NAMALWA (cell line): ENCODE results near the gene NR4A1.

Source experiments
- DNase-seq: peaks from one replicate; pipeline ENCODE4 v3.0.0-alpha.2; 2015; ENCODE audit warnings: low spot score

The NR4A1 gene

DNA sequence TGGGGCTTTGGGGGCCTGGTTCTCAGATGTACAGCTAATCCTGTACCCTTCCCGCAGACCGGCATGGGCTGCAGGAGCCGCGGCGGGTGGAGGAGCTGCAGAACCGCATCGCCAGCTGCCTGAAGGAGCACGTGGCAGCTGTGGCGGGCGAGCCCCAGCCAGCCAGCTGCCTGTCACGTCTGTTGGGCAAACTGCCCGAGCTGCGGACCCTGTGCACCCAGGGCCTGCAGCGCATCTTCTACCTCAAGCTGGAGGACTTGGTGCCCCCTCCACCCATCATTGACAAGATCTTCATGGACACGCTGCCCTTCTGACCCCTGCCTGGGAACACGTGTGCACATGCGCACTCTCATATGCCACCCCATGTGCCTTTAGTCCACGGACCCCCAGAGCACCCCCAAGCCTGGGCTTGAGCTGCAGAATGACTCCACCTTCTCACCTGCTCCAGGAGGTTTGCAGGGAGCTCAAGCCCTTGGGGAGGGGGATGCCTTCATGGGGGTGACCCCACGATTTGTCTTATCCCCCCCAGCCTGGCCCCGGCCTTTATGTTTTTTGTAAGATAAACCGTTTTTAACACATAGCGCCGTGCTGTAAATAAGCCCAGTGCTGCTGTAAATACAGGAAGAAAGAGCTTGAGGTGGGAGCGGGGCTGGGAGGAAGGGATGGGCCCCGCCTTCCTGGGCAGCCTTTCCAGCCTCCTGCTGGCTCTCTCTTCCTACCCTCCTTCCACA lies 7.6 kb downstream of the NR4A1 start:
- peak; percentile 86 for DNase-seq

DNA sequence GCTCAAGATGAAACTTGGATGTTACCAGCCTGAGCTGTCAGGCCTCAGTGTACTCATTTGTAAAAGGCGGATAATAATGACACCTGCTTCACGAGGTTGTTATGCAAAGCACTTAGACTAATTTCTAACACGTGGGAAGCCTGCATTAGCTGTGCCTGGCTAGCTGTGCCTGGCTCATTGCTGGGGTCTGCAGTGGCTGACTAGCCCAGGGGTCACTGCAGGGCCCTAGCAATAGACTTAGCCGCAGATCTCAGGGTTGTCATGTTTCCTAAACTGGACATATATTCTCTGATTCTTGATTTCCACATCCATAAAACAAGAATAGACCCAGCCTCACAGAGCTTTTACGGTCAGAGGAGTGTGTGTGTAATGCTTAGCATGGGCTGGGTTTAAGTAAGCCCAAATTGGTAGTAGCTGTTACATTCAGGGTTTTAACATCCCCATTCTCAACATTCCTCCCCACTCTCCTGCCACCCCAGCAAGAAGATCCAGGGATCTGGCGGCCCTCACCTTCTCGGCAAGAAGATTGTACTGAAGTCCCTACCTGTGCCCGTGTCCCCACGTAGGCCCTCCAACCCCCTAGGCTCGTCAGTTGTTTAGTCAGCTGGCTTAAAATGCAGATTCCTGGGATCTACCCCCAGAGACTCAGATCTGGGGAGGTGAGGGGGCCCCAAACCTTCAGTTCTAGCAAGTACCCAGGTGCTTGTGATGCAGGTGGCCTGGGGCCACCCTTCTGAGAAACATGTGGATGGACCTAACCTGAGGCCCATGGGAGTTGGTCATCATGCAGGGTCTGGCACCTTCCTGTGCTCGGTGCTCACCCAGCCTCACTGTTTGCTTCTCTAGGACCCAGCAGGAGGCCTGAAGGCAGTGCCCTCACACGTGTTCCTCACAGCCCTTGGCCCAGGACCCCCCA lies 8.6 kb downstream of the NR4A1 start:
- DNase-seq, result peak; percentile 78

DNA sequence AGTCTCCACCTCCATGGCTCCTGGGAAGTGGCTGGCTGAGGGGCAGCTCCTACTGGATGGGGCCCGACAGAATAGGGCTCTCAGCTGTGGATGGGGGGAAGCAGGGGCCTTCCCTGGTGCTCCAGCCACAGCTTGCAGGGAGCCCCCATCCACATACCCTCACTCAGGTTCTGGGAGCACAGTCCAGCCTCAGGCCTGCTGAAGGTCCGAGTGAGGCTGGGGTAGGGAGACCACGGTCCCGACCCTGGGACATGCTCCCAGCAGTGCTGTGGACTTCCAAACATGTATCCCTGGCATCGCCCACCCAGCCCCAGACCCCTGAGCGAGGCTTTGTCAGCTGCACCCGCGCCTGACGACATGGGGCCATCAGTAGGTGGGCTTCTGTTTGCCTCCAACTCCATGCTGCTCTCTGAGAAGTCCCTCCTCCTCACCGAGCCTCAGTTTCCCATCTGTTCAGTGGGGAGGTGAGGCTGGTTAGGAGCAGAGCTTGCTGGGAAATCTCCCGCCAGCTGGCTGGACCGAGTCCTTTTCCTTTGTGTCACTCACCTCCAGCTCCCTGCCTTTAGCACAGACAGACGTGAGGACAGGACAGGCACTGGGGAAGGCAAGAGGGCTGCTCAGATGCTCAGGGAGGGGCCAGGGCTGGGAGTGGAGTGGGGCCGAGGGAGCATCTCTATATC lies 9.4 kb downstream of the NR4A1 start:
- DNase-seq, result no peak

DNA sequence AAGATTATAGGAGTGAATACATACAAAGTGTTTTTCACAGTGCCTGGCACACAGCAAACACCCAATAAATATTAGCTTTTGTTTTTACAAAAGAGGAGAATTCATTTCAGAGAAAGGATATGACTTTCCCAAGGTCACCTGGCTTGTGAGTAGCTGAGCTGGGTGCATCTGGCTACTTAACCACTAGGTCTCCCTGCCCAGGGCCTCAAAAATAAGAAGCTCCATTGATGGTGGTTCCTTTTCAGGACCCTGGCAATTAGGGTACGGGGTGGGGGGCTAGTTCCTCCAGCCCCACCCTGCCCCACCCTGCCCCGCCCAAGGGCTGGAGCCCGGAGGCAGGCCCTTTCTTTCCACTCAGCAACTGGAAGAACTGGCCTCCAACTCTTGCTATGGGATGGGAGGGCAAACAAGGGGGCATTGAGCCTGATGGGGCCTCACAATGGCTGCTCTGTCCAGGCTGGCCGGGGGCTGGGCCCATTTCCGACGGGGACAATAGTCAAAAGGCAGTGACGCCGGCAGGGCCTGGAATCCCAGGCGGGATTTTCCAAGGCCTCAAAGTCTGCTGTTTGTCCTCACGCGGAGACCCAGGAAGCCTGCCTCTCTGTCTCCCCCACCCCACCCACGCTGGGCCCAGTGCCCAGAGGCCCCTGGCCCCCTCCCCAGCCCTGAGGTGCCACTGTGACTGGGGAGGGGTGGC lies 10.4 kb downstream of the NR4A1 start:
- DNase-seq, result no peak

DNA sequence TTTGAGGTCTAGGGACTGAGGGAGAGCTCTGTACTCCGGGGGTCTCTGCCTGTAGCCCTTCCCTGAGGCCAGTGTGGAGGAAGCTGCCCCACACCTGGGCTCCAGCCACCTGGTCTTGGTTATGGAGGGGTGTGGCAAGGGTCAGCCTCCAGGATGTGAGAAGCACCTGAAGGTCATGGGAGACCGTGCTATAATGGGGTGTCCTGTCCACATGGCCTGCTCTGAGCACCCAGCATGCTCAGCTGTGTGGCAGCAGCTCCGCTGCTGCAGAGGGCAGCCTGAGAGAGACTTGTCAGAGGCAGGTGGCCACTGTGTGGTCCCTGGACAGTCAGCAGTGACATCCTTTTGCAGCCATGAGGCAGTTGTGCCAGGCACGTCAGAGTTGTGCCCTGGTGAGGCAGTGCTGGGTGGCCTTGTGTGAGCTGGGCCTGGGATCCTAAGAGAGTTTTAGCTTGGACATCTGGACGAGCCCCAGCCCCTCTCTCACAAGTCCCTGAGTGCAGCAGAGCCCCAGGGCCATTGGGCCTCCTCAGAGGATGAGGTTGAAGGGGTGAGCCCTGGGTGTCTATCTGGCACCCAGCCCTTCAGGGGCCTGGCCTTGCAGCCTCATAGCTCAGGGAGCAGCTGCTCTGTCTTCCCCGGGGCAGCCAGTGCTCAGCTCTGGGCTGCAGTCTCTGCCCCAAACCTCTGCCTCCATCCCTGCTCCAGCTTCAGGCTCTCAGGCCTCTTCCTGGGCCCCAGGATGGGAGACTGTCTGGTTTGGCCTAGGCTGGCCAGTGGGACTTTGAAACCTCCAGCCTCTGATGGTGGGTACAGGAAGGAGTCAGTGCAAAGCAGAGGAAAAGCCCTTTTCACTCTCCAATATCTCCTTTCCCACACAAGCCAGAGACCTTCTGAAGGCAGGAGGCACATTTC lies 11.2 kb downstream of the NR4A1 start:
- no peak for DNase-seq

DNA sequence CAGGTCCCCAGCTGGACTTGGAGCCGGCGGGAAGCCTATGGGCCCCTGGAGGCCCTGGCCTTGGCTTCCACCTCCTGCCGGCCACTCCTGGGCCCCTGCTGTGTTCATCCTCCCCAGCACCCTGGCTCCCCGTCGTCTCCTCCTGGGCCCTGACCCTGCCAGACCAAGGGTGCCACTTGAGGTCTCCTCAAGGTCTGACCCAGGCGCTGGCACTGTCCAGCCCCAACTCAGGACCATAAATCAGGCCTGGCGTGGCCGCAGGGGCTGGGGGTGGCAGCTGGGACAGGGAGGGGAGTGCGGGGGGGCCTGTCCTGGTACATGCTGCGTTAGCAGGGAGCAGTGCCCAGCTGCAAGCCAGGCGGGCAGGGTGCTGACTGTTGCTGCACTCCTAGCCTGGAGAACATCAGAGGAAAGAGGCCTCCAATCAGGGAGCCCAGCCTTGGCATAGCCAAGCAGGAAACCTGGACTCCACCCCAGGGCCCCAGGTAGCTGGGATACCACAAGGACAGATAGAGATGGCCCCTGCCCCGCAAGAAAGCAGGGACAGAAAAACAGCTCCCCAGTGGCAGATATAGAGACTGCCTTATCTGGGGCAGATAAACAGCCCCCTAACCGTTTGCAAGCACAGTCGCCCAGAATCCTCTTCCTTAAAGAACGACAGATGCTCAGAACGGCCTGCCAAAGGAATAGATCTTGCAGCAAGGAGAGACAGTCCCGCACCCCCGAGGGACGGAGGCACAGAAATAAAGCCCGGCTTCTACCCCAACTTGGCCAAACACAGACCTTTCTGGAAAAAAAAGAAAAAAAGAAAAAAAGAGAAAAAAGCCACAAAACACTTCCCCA lies 12.1 kb downstream of the NR4A1 start:
- no peak for DNase-seq

DNA sequence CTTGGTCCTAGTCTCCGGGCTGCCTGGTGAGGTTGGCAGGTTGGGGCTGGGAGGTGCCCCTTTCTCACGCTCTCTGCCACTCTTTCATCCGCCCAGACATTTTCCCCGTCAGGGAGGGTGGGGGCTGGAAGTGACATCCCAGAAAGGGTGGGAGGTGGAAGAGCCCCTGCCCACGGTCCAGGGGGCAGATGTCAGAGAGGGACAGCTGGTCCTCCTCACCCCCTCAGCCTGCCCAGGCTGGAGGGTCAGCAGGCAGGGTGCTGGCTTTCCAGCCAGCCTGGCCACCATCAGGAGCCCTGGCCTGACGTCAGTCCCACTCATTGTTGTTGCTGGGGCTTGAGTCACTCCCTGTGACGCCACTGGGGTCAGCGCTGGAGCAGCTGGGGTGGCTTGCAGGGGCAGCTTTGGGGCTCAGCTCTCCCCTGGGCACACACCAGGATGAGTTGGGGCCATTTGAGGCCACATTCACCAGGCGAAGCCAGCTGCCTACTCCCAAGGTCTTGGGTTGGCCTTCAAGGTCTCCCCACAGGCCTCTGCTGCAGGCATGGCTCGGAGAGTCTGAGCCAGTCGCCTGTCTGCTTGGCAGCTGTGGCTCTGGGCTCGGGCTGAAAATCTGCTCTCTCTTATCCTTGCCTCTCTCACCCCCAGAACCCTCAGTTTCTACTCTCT lies 12.9 kb downstream of the NR4A1 start:
- DNase-seq, result no peak

DNA sequence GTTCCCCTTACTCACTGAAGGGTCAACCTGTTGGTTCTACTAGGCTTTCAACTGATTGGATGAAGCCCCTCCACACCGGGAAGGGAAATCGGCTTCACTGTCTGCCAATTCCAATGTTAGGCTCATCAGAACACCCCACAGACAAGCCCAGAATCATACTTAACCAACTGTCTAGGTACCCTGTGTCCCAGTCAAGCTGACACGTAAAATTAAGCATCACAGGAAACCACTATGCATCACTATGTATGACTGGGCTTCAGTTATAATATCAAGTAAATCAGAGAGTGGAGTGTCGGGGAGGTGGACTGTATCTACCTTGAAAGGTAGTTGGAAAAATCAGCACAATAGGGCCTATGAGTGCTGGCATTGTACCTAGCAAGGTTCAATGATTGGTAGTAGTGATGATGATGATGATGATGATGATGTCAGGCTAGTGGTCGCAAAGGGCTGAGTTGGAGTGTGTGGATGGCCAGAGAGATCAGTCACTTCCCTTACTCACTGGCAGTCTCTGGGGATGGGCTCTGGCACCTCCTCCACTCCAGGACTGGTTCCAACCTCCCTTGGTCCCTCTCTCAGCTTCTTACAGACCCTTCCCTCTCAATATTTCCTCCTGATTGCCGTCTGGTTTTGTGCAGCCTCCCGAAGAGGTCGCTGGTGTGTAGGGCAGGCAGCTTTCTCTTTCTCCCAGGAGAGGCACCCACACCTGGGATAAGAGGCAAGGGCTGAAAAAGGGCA lies 15.3 kb downstream of the NR4A1 start:
- no peak for DNase-seq

DNA sequence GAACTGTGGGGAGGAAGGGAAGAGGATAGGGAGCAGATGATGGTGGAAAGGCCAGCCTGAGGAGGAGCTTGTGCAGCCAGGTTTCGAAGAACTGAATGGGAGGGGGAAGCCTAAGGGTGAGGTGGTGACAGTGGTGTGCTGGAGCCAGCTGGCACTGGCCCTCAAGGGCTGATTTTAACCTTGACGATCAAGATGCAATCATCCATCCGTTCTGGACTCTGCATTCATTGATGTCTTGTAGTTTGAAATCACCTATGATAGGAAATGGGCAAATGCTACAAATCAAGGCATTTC lies 15.8 kb downstream of the NR4A1 start:
- DNase-seq, result no peak

DNA sequence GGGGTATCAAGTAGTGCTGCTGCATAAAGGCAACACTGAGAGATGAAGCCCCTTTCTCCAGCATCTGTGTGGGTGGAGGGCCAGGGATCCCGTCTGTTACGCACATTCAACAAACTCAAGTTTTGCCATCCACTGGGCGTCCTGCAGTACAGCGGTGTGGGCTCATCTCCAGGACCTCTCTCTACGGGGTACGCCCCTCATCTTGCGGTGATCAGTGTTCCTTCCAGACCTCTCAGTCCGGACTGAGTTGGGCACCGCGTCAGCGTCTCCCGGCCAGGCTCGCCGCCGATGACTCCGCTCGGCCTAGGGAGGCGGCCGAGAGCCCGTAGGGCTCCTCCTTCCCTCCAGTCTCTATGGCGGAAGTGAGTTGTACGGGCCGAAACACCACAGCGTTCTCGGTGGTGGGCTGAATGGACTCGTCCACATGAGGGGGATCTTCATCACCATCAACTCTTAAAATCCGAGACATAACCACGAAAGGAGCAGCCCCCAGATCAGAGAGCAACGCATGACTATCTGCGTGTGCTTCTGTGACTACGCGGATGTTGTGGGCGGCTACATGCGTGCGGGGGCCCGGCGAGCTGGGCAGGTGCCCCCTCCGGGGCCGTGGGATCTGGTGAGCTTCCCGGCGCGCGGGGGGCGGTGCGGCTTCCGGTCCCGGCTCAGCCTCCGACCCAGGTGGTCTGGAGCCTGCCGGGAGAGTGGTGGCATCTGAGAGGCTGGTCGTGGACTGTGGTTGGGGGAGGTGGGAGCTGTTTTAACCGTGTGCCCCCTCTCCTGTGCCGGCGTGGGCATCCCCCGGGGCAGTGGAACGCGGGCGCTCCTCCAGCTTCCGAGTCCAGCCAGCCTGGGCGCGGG lies 18.3 kb downstream of the NR4A1 start, which contains the start of gene ATG101:
Gene ATG101 (plus strand): TSS at position 652 of the 858 bp plus-strand sequence. CDS start 3,673 bp downstream, outside the sequence.
- peak; percentile 97 for DNase-seq

DNA sequence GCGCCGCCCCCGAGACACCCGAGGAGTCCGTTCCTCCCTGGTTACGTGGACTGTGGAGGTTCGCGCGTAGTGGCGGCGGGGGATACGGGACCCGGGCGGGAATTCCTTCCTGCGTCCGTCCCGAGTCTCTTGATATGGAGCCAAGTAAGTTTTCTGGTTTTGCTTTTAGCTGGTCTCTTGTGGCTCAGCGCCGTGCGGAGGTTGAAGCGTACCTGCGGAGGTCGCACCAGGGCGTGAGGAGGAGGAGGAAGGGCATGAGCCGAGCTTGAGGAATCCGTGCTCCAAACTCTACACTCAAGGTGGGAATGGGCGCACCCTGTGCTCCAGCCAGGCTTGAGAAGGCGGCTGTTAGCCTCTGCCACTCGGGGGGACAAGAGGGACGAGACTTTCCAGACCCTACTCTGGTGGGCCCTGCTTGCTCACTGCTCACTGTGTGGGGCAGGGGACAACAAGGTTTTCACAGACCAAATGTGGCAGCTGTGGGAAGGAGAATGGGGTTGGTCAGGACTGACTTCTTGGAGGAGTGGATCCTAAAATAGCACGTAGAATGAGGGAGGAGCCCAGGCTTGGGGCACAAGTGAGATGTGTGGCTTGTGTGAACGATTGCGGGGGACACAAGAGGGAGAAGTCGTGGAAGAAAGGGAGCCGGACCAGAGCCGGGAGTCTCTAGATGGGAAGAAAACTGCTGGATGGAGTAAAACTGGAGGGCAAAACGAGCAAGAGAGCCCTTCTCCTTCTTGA lies 19.1 kb downstream of the NR4A1 start:
- no peak for DNase-seq

DNA sequence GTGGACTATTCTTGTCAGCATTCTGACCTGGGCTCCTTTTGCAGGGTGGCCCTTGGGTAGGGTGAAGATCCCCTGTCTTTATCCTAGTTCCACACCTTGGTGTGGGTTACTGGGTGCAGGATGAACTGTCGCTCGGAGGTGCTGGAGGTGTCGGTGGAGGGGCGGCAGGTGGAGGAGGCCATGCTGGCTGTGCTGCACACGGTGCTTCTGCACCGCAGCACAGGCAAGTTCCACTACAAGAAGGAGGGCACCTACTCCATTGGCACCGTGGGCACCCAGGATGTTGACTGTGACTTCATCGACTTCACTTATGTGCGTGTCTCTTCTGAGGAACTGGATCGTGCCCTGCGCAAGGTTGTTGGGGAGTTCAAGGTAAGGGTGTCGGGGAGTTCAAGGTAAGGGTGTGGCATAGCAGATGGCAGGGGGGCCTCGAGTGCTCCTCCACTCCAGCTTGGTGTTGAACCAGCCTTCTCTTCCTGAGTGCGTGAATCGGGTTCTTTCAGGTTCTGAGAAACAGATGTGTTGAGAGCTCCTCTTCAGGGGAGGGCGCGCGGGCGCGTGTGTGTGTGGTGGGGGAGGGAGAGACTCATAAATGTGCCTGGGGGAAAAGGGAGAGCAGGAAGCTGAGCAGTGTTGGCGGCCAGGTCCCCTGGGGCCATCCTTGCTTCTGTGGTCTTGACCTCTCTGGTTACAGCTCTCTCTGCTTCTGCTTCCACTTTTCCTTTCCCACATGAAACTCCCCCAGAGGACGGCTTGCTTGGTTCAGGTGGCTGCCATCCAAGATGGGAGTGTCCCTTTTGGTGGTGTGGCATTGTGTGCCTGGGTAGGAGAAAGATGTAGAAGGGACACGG lies 22.5 kb downstream of the NR4A1 start:
- DNase-seq, result no peak

DNA sequence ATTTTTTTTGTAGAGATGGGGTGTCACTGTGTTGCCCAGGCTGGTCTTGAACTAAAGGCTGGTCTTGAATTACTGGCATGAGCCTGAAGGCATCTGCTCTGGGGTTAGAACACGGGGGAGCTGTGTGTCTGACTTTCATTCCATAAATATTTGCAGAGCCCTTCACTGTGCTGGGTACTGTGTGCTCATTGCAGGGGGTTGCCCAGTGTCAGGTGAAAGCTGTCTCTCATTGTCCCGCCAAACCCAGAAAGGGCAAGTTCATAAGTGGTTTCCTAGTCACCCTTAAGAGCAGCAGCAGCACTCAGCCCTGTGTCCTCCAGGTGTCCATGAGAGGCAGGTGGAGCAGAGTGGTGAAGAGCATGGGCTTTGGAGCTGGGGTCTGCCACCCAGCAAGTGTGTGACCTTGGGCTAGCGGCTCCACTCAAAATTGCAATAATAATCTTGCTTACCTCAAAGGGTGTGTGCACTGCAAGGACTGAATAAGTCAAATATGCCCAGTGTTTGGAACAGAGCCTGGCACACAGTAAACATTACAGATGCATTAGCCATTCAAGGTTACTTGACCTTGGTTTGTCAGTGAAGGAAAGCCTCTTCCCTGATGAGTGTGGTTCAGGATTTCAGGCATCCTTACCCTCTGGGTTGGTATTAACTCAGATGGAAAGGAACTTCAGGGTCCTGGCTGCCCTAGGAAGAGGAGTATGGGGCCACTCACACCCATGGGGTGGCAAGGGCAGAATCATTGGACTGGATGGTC lies 23.9 kb downstream of the NR4A1 start:
- no peak for DNase-seq

DNA sequence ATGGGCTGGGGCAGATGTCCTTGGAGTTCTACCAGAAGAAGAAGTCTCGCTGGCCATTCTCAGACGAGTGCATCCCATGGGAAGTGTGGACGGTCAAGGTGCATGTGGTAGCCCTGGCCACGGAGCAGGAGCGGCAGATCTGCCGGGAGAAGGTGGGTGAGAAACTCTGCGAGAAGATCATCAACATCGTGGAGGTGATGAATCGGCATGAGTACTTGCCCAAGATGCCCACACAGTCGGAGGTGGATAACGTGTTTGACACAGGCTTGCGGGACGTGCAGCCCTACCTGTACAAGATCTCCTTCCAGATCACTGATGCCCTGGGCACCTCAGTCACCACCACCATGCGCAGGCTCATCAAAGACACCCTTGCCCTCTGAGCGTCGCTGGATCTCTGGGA lies 25.6 kb downstream of the NR4A1 start:
- no peak for DNase-seq

DNA sequence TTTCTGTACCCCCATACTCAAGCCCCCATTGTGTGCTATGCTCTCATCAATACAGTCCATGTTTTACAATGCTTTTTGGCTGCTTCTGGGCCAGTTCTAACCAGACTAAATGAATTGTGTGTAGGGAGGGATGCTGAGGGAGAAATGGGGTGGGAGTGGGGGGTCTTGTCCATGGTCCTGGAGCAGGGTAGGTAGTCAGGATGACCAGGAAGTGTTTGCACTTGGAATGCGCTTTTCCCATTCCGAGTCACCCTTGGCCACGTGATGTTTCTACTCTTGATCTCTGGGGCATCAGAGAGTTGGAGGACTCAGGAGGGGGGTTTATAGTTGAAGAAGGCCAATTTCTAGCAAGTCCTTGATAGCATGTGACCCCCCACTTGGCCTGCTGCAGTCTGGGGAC lies 27.0 kb downstream of the NR4A1 start:
- DNase-seq, result no peak
